A549 (cell line): ENCODE results near the gene CISD3. TPM values are rescaled to one million over a fixed set of nuclear protein-coding genes. Genes with fewer than 3 reads are reported as not detected.

Source experiments
- ATAC-seq, 2 experiments: fragments of 200-7000 bp in 1 of 2; fragments of >200 bp in 1 of 2; cut with Nextera tagmentation in 1 of 2; cut with Tn5 transposase in 1 of 2; 3 replicates each; pipeline versions ENCODE4 v1.8.0 to v1.9.1; 2018 to 2020; ENCODE audit warnings: mild to moderate bottlenecking in 1 of 2, moderate library complexity in 1 of 2
- CTCF ChIA-PET: fragments of 300-600 bp; sonication (Branson Sonifier 250); formaldehyde crosslinking; extraction: SDS; loops from one replicate; lab custom pipeline; 2021; ENCODE audit warnings: antibody characterized with exemption, inconsistent platforms; lab: Yijun Ruan, JAX
- POLR2A ChIA-PET: fragments of 350-600 bp; formaldehyde crosslinking; extraction: SDS; loops from one replicate; lab custom pipeline; 2021; ENCODE audit warnings: antibody characterized with exemption, inconsistent platforms; lab: Yijun Ruan, JAX
- DNase-seq, 2 experiments: peaks; one replicate each; pipeline versions ENCODE4 v3.0.0 to v3.0.0-alpha.2; 2011 to 2016; ENCODE audit warnings: low read depth in 1 of 2, low spot score in 1 of 2
- FAIRE-seq: peaks from 2 replicates; lab custom pipeline; 2011; peaks lifted over from hg19 to GRCh38; lab: Jason Lieb, UNC
- H3K27ac ChIP-seq, 2 experiments: fragments of >200 bp; sonication (Bioruptor Twin); formaldehyde crosslinking; 3 replicates each; pipeline ENCODE4 v1.5.1; 2016 to 2017
- H3K4me1 ChIP-seq: fragments of >200 bp; sonication (Bioruptor Twin); formaldehyde crosslinking; 3 replicates; pipeline ENCODE4 v1.6.1; 2016
- H3K4me2 ChIP-seq: fragments of >200 bp; sonication (Bioruptor Twin); formaldehyde crosslinking; 3 replicates; pipeline ENCODE4 v1.6.1; 2016
- H3K4me3 ChIP-seq: fragments of >200 bp; sonication (Bioruptor Twin); formaldehyde crosslinking; 3 replicates; pipeline ENCODE4 v1.5.1; 2016
- H3K9me3 ChIP-seq: fragments of >200 bp; sonication (Bioruptor Twin); formaldehyde crosslinking; 3 replicates; pipeline ENCODE4 v1.6.1; 2016
- BHLHE40 ChIP-seq: IDR thresholded peaks from 2 replicates; pipeline ENCODE4 v1.6.1; 2012; ENCODE audit warnings: low read depth, low read length, inconsistent platforms
- CBX2 ChIP-seq: fragments of 200-600 bp; sonication (generic); IDR thresholded peaks from 2 replicates; pipeline ENCODE4 v1.6.1; 2016; ENCODE audit warnings: low read depth, mild to moderate bottlenecking, borderline replicate concordance
- CEBPB ChIP-seq, 2 experiments: fragments of >200 bp in 1 of 2; sonication (Bioruptor Twin) in 1 of 2; formaldehyde crosslinking in 1 of 2; IDR thresholded peaks; 2 replicates each; pipeline ENCODE4 v1.6.1; 2012 to 2016
- EP300 ChIP-seq, 2 experiments: fragments of >200 bp; sonication (Bioruptor Twin); formaldehyde crosslinking; IDR thresholded peaks; 2 replicates in 1 of 2; 3 replicates in 1 of 2; pipeline ENCODE4 v1.6.1; 2016 to 2017
- ESRRA ChIP-seq: fragments of 150-350 bp; IDR thresholded peaks from 2 replicates; pipeline ENCODE4 v1.6.1; 2014; ENCODE audit warnings: mild to moderate bottlenecking, low read length, borderline replicate concordance
- FOSB ChIP-seq: fragments of 250-450 bp; sonication (Bioruptor Pico); IDR thresholded peaks from 2 replicates; pipeline ENCODE4 v1.5.0; 2020; ENCODE audit warnings: mild to moderate bottlenecking, moderate library complexity
- FOSL2 ChIP-seq, 2 experiments: fragments of 450-650 bp in 1 of 2; fragments of >200 bp in 1 of 2; sonication (Bioruptor Twin) in 1 of 2; formaldehyde crosslinking; IDR thresholded peaks; 2 replicates each; pipeline versions ENCODE4 v1.5.0 to v1.6.1; 2016 to 2020; ENCODE audit warnings: mild to moderate bottlenecking in 1 of 2, moderate library complexity in 1 of 2
- FOXS1 ChIP-seq: fragments of 250-450 bp; sonication (Bioruptor Pico); IDR thresholded peaks from 2 replicates; pipeline ENCODE4 v1.5.0; 2020; ENCODE audit warnings: mild to moderate bottlenecking, moderate library complexity
- HOXA7 ChIP-seq: fragments of 250-450 bp; sonication (Bioruptor Pico); IDR thresholded peaks from 2 replicates; pipeline ENCODE4 v1.5.0; 2020; ENCODE audit warnings: mild to moderate bottlenecking, moderate library complexity
- JUN ChIP-seq, 2 experiments: fragments of >200 bp; sonication (Bioruptor Twin); formaldehyde crosslinking; IDR thresholded peaks; 2 replicates in 1 of 2; 3 replicates in 1 of 2; pipeline ENCODE4 v1.6.1; 2016 to 2017
- JUNB ChIP-seq: fragments of >200 bp; sonication (Bioruptor Twin); formaldehyde crosslinking; IDR thresholded peaks from 2 replicates; pipeline ENCODE4 v1.6.1; 2016
- MAZ ChIP-seq: fragments of 150-350 bp; IDR thresholded peaks from 2 replicates; pipeline ENCODE4 v1.6.1; 2014; ENCODE audit warnings: antibody characterized with exemption, low read depth, low read length, borderline replicate concordance
- POLR2A ChIP-seq: IDR thresholded peaks from 2 replicates; pipeline ENCODE4 v1.6.1; 2012; ENCODE audit warnings: mild to moderate bottlenecking, low read length
- POLR2AphosphoS2 ChIP-seq: conservative IDR thresholded peaks from 2 replicates; pipeline ENCODE4 v1.6.1; 2012; ENCODE audit warnings: low read length, improper control_type of control experiment, inconsistent platforms
- RAD21 ChIP-seq, 2 experiments: fragments of >200 bp in 1 of 2; sonication (Bioruptor Twin) in 1 of 2; formaldehyde crosslinking in 1 of 2; IDR thresholded peaks in 1 of 2; conservative IDR thresholded peaks in 1 of 2; 2 replicates in 1 of 2; 3 replicates in 1 of 2; pipeline ENCODE4 v1.6.1; 2012 to 2018; ENCODE audit warnings: inconsistent platforms in 1 of 2
- RARB ChIP-seq: fragments of 250-450 bp; sonication (Bioruptor Pico); IDR thresholded peaks from 2 replicates; pipeline ENCODE4 v1.8.0; 2021; ENCODE audit warnings: mild to moderate bottlenecking, moderate library complexity
- RFX5 ChIP-seq: fragments of 450-650 bp; IDR thresholded peaks from 2 replicates; pipeline ENCODE4 v1.7.1; 2014; ENCODE audit warnings: antibody characterized with exemption, mild to moderate bottlenecking, moderate library complexity
- RNF2 ChIP-seq: fragments of 200-600 bp; sonication (generic); IDR thresholded peaks from 2 replicates; pipeline ENCODE4 v1.6.1; 2016; ENCODE audit warnings: low read depth, mild to moderate bottlenecking, antibody characterized with exemption, moderate library complexity, borderline replicate concordance
- SREBF2 ChIP-seq: fragments of 450-650 bp; IDR thresholded peaks from 2 replicates; pipeline ENCODE4 v1.6.1; 2014; ENCODE audit warnings: mild to moderate bottlenecking, moderate library complexity
- ZC3H11A ChIP-seq: fragments of 450-650 bp; IDR thresholded peaks from 2 replicates; pipeline ENCODE4 v1.6.1; 2014; ENCODE audit warnings: antibody characterized with exemption, mild to moderate bottlenecking
- ZFP36 ChIP-seq: fragments of 450-650 bp; IDR thresholded peaks from 2 replicates; pipeline ENCODE4 v1.6.1; 2014; ENCODE audit warnings: borderline replicate concordance; ENCODE audit not compliant: partially characterized antibody
- ZNF302 ChIP-seq: fragments of 250-450 bp; sonication (Bioruptor Pico); IDR thresholded peaks from 2 replicates; pipeline ENCODE4 v1.9.0; 2021; ENCODE audit warnings: inconsistent platforms, mild to moderate bottlenecking, moderate library complexity
- ZSCAN20 ChIP-seq: fragments of 250-450 bp; sonication (Bioruptor Pico); IDR thresholded peaks from 2 replicates; pipeline ENCODE4 v1.8.0; 2022; ENCODE audit warnings: mild to moderate bottlenecking, moderate library complexity
- WGBS: methylation state at CpG from one replicate; pipeline ENCODE4 v1.1.6; 2017; ENCODE audit errors: missing lambda C conversion rate; 5-methylcytosine and 5-hydroxymethylcytosine counted together
- polyA plus RNA-seq, 4 experiments: library from polyadenylated mRNA; depleted of rRNA in 3 of 4; stranded (reverse); fragments of >200 nt; fragmentation: RNase III in 1 of 4; extraction: RNeasy Plus Mini Kit Qiagen cat#74134 plus additional on column Dnase treatment in 1 of 4; gene quantifications; 2 replicates in 3 of 4; 3 replicates in 1 of 4; pipeline ENCODE4 v1.2.3, GENCODE V29; 2011 to 2017
- TF ChIP-seq, protein P1 (sequence below): fragments of 450-650 bp; IDR thresholded peaks from 2 replicates; pipeline ENCODE4 v1.6.1; 2014; ENCODE audit warnings: antibody characterized with exemption
- TF ChIP-seq, protein P2 (sequence below): IDR thresholded peaks from 2 replicates; pipeline ENCODE4 v1.6.1; 2012; ENCODE audit warnings: low read depth, borderline replicate concordance
- TF ChIP-seq, protein P3 (sequence below): fragments of >200 bp; sonication (Bioruptor Twin); formaldehyde crosslinking; IDR thresholded peaks from 3 replicates; pipeline ENCODE4 v1.6.1; 2016
- TF ChIP-seq, protein P4 (sequence below): fragments of 200-600 bp; sonication (generic); IDR thresholded peaks from 2 replicates; pipeline ENCODE4 v1.6.1; 2016; ENCODE audit warnings: antibody characterized with exemption, mild to moderate bottlenecking, moderate library complexity
- TF ChIP-seq, protein P5 (sequence below): IDR thresholded peaks from 2 replicates; pipeline ENCODE4 v1.6.1; 2012

The CISD3 gene
- polyA plus RNA-seq, 2 of the 4 experiments (the other 2 are of a cell fraction), result 24.5 to 33.0 TPM

DNA sequence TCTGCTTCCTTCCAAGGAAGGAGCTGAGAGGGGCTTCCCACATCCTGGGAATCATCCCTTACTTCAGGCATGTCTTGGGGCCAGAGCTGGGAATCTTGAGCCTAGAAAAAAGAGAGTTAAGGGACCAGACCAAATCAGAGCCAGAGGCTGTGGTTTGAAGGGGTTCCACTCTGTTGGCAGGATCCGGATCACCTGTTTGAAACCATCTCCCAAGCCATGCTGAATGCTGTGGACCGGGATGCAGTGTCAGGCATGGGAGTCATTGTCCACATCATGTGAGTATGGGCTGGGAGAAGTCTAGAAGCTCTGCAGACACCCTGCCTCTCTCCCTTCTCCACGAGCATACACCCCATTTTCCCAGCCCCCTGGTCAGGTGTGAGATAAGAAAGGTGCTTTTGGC is 32.1 kb downstream of the CISD3 start:
- DNase-seq (no peak), FAIRE-seq (no peak), ATAC-seq (no peak)
- ChIA-PET CTCF (interaction anchor here (0.7 to 3.8 kb wide), 16 partner anchors 8 to 413 kb away, joined by 3 to 12 read pairs (median 3); no protein-coding TSS in a partner anchor), POLR2A (interaction anchor here (1.3 kb wide), 1 partner anchor 10 kb away, joined by 6 read pairs; the partner anchor contains the start of gene PSMB3)
- Histone ChIP-seq H3K27ac (no peak overlapping the region), H3K4me1 (no peaks in the 10 kb centered on the region), H3K4me2 (no peak overlapping the region), H3K9me3 (no peaks in the 10 kb centered on the region), H3K4me3 (no peak overlapping the region)
- 91% methylated on average over 3 of the region's 3 CpGs for WGBS
- no peak for TF ChIP-seq SREBF2
- TF ChIP-seq RFX5, result no peak
- TF ChIP-seq RARB (CRISPR knock-in tag), result no peak
- TF ChIP-seq, protein P1, sequence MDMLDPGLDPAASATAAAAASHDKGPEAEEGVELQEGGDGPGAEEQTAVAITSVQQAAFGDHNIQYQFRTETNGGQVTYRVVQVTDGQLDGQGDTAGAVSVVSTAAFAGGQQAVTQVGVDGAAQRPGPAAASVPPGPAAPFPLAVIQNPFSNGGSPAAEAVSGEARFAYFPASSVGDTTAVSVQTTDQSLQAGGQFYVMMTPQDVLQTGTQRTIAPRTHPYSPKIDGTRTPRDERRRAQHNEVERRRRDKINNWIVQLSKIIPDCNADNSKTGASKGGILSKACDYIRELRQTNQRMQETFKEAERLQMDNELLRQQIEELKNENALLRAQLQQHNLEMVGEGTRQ, result no peak
- TF ChIP-seq, protein P2, sequence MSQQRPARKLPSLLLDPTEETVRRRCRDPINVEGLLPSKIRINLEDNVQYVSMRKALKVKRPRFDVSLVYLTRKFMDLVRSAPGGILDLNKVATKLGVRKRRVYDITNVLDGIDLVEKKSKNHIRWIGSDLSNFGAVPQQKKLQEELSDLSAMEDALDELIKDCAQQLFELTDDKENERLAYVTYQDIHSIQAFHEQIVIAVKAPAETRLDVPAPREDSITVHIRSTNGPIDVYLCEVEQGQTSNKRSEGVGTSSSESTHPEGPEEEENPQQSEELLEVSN, result no peak
- no peak for TF ChIP-seq POLR2AphosphoS2
- no peak for TF ChIP-seq ZFP36
- TF ChIP-seq MAZ, result no peak
- TF ChIP-seq FOSB (CRISPR knock-in tag), result no peak
- TF ChIP-seq, protein P3, sequence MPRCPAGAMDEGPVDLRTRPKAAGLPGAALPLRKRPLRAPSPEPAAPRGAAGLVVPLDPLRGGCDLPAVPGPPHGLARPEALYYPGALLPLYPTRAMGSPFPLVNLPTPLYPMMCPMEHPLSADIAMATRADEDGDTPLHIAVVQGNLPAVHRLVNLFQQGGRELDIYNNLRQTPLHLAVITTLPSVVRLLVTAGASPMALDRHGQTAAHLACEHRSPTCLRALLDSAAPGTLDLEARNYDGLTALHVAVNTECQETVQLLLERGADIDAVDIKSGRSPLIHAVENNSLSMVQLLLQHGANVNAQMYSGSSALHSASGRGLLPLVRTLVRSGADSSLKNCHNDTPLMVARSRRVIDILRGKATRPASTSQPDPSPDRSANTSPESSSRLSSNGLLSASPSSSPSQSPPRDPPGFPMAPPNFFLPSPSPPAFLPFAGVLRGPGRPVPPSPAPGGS, result no peak
- TF ChIP-seq FOSL2 (IDR thresholded peaks at IDR 0.05), result no peak
- TF ChIP-seq FOSL2 (CRISPR knock-in tag; IDR thresholded peaks at IDR 0.05), result no peak
- TF ChIP-seq CEBPB (IDR thresholded peaks at IDR 0.05), result no peak

DNA sequence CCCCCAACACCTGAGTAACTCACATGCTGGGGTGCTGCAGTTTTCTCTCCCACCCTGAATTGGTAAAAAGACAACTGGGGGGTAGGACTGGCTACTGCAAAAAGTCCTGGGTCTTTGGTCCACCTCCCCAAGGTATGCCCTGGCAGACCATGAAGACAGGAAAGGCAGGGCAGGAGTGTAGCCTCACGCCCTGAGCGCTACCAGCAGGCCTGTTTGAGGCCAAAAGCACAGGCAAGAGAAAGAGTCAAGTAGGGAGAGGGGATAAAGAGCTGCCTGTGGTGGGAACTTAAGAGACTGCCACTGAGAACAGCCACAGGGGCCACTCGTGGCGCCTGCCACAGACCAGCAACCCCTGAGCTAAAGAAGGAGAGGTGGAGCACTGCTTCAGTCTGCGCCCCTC is 36.2 kb downstream of the CISD3 start:
- Histone ChIP-seq H3K4me3 (no peak overlapping the region), H3K4me2 (no peak overlapping the region), H3K4me1 (no peaks in the 10 kb centered on the region), H3K9me3 (no peaks in the 10 kb centered on the region), H3K27ac (no peak overlapping the region)
- DNase-seq (no peak), ATAC-seq (no peak), FAIRE-seq (no peak)
- WGBS, result 88% methylated on average over 5 of the region's 5 CpGs
- TF ChIP-seq FOXS1 (CRISPR knock-in tag), result no peak
- TF ChIP-seq POLR2A, result no peak
- no peak for TF ChIP-seq EP300 (IDR thresholded peaks at IDR 0.05)
- no peak for TF ChIP-seq ZC3H11A
- no peak for TF ChIP-seq JUNB
- no peak for TF ChIP-seq JUN (IDR thresholded peaks at IDR 0.05)
- no peak for TF ChIP-seq MAZ
- TF ChIP-seq CEBPB (IDR thresholded peaks at IDR 0.05), result no peak
- TF ChIP-seq ESRRA, result no peak
- no peak for TF ChIP-seq HOXA7 (CRISPR knock-in tag)
- TF ChIP-seq ZNF302 (CRISPR knock-in tag), result no peak
- TF ChIP-seq RNF2, result no peak
- TF ChIP-seq RAD21 (conservative IDR thresholded peaks at IDR 0.05 in 1 of 2, IDR thresholded peaks at IDR 0.05 in 1 of 2), result no peak
- no peak for TF ChIP-seq CBX2
- TF ChIP-seq, protein P4, sequence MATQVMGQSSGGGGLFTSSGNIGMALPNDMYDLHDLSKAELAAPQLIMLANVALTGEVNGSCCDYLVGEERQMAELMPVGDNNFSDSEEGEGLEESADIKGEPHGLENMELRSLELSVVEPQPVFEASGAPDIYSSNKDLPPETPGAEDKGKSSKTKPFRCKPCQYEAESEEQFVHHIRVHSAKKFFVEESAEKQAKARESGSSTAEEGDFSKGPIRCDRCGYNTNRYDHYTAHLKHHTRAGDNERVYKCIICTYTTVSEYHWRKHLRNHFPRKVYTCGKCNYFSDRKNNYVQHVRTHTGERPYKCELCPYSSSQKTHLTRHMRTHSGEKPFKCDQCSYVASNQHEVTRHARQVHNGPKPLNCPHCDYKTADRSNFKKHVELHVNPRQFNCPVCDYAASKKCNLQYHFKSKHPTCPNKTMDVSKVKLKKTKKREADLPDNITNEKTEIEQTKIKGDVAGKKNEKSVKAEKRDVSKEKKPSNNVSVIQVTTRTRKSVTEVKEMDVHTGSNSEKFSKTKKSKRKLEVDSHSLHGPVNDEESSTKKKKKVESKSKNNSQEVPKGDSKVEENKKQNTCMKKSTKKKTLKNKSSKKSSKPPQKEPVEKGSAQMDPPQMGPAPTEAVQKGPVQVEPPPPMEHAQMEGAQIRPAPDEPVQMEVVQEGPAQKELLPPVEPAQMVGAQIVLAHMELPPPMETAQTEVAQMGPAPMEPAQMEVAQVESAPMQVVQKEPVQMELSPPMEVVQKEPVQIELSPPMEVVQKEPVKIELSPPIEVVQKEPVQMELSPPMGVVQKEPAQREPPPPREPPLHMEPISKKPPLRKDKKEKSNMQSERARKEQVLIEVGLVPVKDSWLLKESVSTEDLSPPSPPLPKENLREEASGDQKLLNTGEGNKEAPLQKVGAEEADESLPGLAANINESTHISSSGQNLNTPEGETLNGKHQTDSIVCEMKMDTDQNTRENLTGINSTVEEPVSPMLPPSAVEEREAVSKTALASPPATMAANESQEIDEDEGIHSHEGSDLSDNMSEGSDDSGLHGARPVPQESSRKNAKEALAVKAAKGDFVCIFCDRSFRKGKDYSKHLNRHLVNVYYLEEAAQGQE, result no peak
- TF ChIP-seq, protein P5, sequence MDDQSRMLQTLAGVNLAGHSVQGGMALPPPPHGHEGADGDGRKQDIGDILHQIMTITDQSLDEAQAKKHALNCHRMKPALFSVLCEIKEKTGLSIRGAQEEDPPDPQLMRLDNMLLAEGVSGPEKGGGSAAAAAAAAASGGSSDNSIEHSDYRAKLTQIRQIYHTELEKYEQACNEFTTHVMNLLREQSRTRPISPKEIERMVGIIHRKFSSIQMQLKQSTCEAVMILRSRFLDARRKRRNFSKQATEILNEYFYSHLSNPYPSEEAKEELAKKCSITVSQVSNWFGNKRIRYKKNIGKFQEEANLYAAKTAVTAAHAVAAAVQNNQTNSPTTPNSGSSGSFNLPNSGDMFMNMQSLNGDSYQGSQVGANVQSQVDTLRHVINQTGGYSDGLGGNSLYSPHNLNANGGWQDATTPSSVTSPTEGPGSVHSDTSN, result no peak
- TF ChIP-seq ZSCAN20, result no peak
- no peak for TF ChIP-seq BHLHE40
- TF ChIP-seq, protein P3, result no peak
- TF ChIP-seq, protein P2, result no peak
- CTCF ChIA-PET, result interaction anchor here (0.7 to 2.2 kb wide), 6 partner anchors 11 to 208 kb away, joined by 3 to 8 read pairs (median 4); no protein-coding TSS in a partner anchor
- POLR2A ChIA-PET, result interaction anchor here (0.9 kb wide), 1 partner anchor 17 kb away, joined by 3 read pairs; no protein-coding TSS in a partner anchor
